ENCODE results near the gene SH2D7.

The SH2D7 gene

DNA sequence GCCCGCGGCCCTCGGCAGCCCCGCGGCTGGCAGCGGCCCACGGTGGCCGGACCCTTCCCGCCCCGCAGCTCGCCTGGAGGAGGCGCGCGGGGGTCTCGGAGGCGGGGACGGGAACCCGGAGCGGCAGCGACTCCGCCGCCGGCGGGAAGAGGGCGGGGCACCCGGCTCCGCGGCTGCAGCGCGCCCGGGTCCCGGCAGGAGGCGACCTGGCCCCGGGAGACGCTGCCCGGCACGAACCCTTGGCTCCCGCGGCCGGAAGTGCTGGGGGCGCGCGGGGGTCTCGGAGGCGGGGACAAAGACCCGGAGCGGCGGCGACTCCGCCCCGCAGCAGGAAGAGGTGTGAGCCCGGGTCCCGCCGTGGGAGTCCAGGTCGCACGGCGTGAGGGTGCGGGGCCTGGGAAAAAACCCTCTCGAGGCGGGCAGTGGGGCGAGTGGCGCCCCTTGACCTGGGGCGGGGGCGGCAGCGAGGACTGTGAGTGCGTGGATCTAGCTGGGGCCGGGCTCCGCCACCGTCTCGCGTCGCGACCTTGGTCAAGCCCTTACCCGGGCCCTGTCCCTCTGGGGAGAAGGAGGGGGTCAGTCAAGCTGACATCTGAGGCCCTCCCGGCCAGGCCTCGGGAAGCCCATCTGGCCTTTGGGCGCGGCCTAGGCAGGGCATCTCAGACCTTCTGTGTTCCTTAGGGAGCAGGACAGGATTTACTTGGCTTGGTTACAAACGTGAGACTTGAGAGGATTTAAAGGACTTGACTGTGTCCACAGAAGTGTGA, 39.1 kb downstream of the SH2D7 start, which contains the start of gene CIB2:
Gene CIB2, minus strand, starts transcription at position 151 of the 767 bp plus-strand sequence. CDS start 230 bp downstream, outside the sequence.
- peak; percentile 96 for TF ChIP-seq CTCF (conservative IDR thresholded peaks at IDR 0.05)

GRCh38 chr15:78133801-78134200, 41.4 kb downstream of the SH2D7 start:
- TF ChIP-seq CTCF (conservative IDR thresholded peaks at IDR 0.05), result no peak
- no peak overlapping the region for H3K27ac ChIP-seq

More for the DNA sequence above, 39.1 kb downstream of the SH2D7 start, which contains the start of gene CIB2:
- peak within 1 kb of the TSS; percentile 82 for H3K27ac ChIP-seq

DNA sequence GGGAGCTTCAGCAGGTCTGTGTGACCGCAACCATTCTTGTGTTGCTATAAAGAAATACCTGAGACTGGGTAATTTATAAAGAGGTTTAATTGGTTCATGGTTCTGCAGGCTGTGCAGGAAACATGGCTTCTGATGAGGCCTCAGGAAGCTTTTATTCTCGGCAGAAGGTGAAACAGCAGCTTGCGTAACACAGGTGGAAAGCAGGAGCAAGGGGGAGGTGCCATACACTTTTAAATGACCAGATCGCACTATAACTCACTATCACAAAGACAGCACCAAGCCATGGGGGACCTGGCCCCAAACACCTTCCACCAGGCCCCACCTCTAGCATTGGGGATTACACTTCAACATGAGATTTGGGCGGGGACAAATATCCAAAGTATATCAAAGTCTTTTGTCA, 47.2 kb downstream of the SH2D7 start:
- H3K27ac ChIP-seq, result peak overlapping the region; percentile 48
- no peak for TF ChIP-seq CTCF (conservative IDR thresholded peaks at IDR 0.05)

- TF ChIP-seq CTCF (conservative IDR thresholded peaks at IDR 0.05), result no peak; the same call in 1 of the 2 replicates
Measured at GRCh38 chr15:78140292-78140691, 47.9 kb downstream of the SH2D7 start.

GRCh38 chr15:78142332-78142731, 50.0 kb downstream of the SH2D7 start:
- no peak overlapping the region for H3K27ac ChIP-seq
- TF ChIP-seq CTCF (conservative IDR thresholded peaks at IDR 0.05), result no peak

More at GRCh38 chr15:78140292-78140691, 47.9 kb downstream of the SH2D7 start:
- H3K27ac ChIP-seq, result peak overlapping the region; percentile 48

DNA sequence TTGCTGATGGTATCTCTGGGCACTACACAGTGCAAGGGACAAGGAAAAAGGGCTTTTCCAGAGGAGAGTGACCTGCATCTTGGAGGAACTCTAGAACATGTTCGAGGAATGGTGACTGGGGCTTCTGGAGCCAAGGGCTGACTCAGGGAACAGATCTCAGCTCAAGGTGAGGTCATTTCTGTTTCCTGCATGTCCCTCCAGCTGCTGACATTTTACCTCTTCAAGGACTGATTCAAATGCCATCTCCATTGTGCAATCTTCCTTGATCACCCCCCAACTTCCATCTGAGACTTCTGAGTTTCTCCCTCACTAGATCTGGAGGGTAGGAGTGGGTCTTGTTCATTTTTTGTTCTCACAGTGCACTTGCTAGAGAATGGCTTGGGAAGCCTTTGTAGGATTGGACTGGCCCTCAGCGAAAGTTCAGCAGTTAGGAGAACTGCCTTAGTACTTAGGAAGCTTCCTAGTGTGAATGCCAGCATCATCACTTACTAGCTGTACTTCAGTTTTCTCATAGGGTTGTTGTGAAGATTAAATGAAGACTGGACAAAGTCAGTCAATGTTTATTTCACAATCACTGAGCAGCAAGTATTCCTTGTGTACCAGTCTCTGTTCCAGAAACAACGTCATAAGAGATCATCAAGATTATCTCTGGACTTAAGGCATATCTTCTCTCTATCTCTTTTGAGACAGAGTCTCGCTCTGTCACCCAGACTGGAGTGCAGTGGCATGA, 54.2 kb downstream of the SH2D7 start:
- H3K27ac ChIP-seq, result no peak overlapping the region
- TF ChIP-seq CTCF (conservative IDR thresholded peaks at IDR 0.05), result no peak

DNA sequence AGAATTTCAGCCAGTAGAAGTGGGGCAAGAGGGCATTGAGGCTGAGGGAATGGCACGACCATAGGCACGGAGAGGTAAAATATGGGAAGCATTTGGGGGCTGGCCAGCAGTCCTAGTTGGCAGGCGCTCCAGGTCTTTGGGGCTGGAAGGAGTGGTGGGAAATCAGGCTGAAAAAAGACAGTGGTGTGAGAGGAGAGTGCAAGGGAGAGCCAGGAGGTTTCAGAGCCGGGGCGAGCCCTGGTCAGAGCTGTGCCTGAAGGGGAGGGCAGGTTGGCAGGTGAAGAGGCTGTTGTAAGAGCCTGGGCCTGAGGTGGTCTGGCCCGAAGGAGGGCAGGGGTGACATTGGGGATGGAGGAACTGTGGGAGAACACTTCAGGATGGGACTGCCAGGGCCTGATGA, 55.2 kb downstream of the SH2D7 start:
- TF ChIP-seq CTCF (conservative IDR thresholded peaks at IDR 0.05), result no peak
- peak overlapping the region; percentile 90; the same call in 1 of the 2 replicates for H3K27ac ChIP-seq

All from VCaP (cell line).